Measurements from ENCODE around the gene ZDHHC13.
A peak's percentile ranks its signal among the peaks of the same experiment; 100 is the strongest.

The ZDHHC13 gene

GRCh38 chr11:19209617-19210370, 92.8 kb downstream of the ZDHHC13 start:
- Histone ChIP-seq H4K8ac (ENCODE audit: low read depth, low read length) (no peak overlapping the region), H3K9ac (ENCODE audit: low read length) (no peak overlapping the region), H2BK12ac (ENCODE audit: low read length) (no peak overlapping the region), H3K4me3 (ENCODE audit: low read depth, low read length) (no peak overlapping the region), H3K9me3 (ENCODE audit: insufficient read depth, low read depth, low read length) (no peaks in the 10 kb centered on the region), H4K91ac (ENCODE audit: low read depth, low read length) (no peak overlapping the region), H3K18ac (ENCODE audit: low read length) (no peak overlapping the region), H3K23ac (ENCODE audit: low read length) (no peak overlapping the region), H3K27ac (ENCODE audit: low read depth, low read length) (no peak overlapping the region), H4K12ac (ENCODE audit: low read depth, low read length) (no peak overlapping the region), H3K79me1 (ENCODE audit: low read length) (no peaks in the 10 kb centered on the region), H3K4me2 (ENCODE audit: low read length) (no peak overlapping the region), H2BK120ac (ENCODE audit: insufficient read depth, low read length, poor library complexity) (no peak overlapping the region), H2BK5ac (ENCODE audit: low read depth, low read length, poor library complexity) (no peak overlapping the region), H2AFZ (ENCODE audit: insufficient read depth, low read length, poor library complexity) (no peak overlapping the region), H3K27me3 (ENCODE audit: insufficient read depth, low read length) (no peaks in the 10 kb centered on the region), H3K36me3 (ENCODE audit: control insufficient read depth in 1 of 2, insufficient read depth in 2 of 2, low read length in 2 of 2) (no peaks in the 10 kb centered on the region), H3K4me1 (ENCODE audit: control insufficient read depth in 1 of 2, insufficient read depth in 2 of 2, low read length in 2 of 2) (no peaks in the 10 kb centered on the region), H3K79me2 (ENCODE audit: control insufficient read depth, insufficient read depth, low read length, poor library complexity) (no peaks in the 10 kb centered on the region), H2AK5ac (ENCODE audit: low read length) (no peak overlapping the region), H3K14ac (ENCODE audit: low read length) (no peak overlapping the region), H3K4ac (ENCODE audit: low read depth, low read length) (no peak overlapping the region)
- WGBS (ENCODE audit: extremely low coverage, insufficient coverage, insufficient read length): no CpG with 5 or more reads among the region's 4 CpGs
- DNase-seq: peak in 1 of 2 donors; percentile 24

DNA sequence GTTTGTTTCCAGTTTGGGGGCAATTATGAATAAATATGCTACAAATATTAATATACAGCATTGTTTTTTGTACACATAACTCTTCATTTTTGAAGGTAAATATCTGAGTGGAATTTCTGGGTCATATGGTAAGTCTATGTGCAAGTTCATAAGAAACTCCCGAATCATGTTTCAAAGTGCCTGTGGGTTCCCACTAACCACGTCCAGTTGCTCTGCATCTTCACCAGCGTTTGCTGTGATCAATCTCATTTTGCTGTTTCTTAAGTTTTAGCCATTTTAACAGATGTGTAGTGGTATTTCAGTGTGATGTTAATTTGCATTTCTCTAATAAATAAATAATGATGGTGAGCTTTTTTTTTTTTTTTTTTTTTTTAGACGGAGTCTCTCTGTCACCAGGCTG, 99.1 kb downstream of the ZDHHC13 start:
- Histone ChIP-seq H2AK5ac (ENCODE audit: low read length) (no peak overlapping the region), H3K36me3 (ENCODE audit: control insufficient read depth in 1 of 2, insufficient read depth in 2 of 2, low read length in 2 of 2) (no peaks in the 10 kb centered on the region), H3K4me1 (ENCODE audit: control insufficient read depth in 1 of 2, insufficient read depth in 2 of 2, low read length in 2 of 2) (no peaks in the 10 kb centered on the region), H3K79me1 (ENCODE audit: low read length) (no peaks in the 10 kb centered on the region), H2BK5ac (ENCODE audit: low read depth, low read length, poor library complexity) (no peak overlapping the region), H2AFZ (ENCODE audit: insufficient read depth, low read length, poor library complexity) (no peak overlapping the region), H3K14ac (ENCODE audit: low read length) (no peak overlapping the region), H4K91ac (ENCODE audit: low read depth, low read length) (no peak overlapping the region), H3K18ac (ENCODE audit: low read length) (no peak overlapping the region), H3K4me3 (ENCODE audit: low read depth, low read length) (no peak overlapping the region), H4K12ac (ENCODE audit: low read depth, low read length) (no peak overlapping the region), H3K79me2 (ENCODE audit: control insufficient read depth, insufficient read depth, low read length, poor library complexity) (no peaks in the 10 kb centered on the region), H2BK12ac (ENCODE audit: low read length) (no peak overlapping the region), H3K4me2 (ENCODE audit: low read length) (no peak overlapping the region), H3K23ac (ENCODE audit: low read length) (no peak overlapping the region), H3K9me3 (ENCODE audit: insufficient read depth, low read depth, low read length) (no peaks in the 10 kb centered on the region), H3K27ac (ENCODE audit: low read depth, low read length) (no peak overlapping the region), H3K4ac (ENCODE audit: low read depth, low read length) (no peak overlapping the region), H2BK120ac (ENCODE audit: insufficient read depth, low read length, poor library complexity) (no peak overlapping the region), H3K27me3 (ENCODE audit: insufficient read depth, low read length) (no peaks in the 10 kb centered on the region), H4K8ac (ENCODE audit: low read depth, low read length) (no peak overlapping the region), H3K9ac (ENCODE audit: low read length) (no peak overlapping the region)
- DNase-seq: no peak
- no CpG with 5 or more reads among the region's 4 CpGs for WGBS (ENCODE audit: extremely low coverage, insufficient coverage, insufficient read length)

- H2BK5ac ChIP-seq (ENCODE audit: low read depth, low read length, poor library complexity): no peak overlapping the region
- no peak overlapping the region for H3K9ac ChIP-seq (ENCODE audit: low read length)
- H3K36me3 ChIP-seq (ENCODE audit: control insufficient read depth in 1 of 2, insufficient read depth in 2 of 2, low read length in 2 of 2): no peaks in the 10 kb centered on the region
- peaks cover 0 to 5% of the 10 kb centered on the region in 2 experiments for H3K4me1 ChIP-seq (ENCODE audit: control insufficient read depth in 1 of 2, insufficient read depth in 2 of 2, low read length in 2 of 2)
- no peak overlapping the region for H2AFZ ChIP-seq (ENCODE audit: insufficient read depth, low read length, poor library complexity)
- DNase-seq: peak in 1 of 2 donors; percentile 63
- H3K23ac ChIP-seq (ENCODE audit: low read length): no peak overlapping the region
- WGBS (ENCODE audit: extremely low coverage, insufficient coverage, insufficient read length): no CpG with 5 or more reads among the region's 3 CpGs
- no peaks in the 10 kb centered on the region for H3K9me3 ChIP-seq (ENCODE audit: insufficient read depth, low read depth, low read length)
- H2BK120ac ChIP-seq (ENCODE audit: insufficient read depth, low read length, poor library complexity): no peak overlapping the region
- H3K27ac ChIP-seq (ENCODE audit: low read depth, low read length): no peak overlapping the region
- no peaks in the 10 kb centered on the region for H3K27me3 ChIP-seq (ENCODE audit: insufficient read depth, low read length)
- H4K12ac ChIP-seq (ENCODE audit: low read depth, low read length): no peak overlapping the region
- H3K18ac ChIP-seq (ENCODE audit: low read length): no peak overlapping the region
- no peak overlapping the region for H2AK5ac ChIP-seq (ENCODE audit: low read length)
- no peak overlapping the region for H4K91ac ChIP-seq (ENCODE audit: low read depth, low read length)
- H3K4me2 ChIP-seq (ENCODE audit: low read length): no peak overlapping the region
- no peaks in the 10 kb centered on the region for H3K79me2 ChIP-seq (ENCODE audit: control insufficient read depth, insufficient read depth, low read length, poor library complexity)
- no peaks in the 10 kb centered on the region for H3K79me1 ChIP-seq (ENCODE audit: low read length)
- H3K4ac ChIP-seq (ENCODE audit: low read depth, low read length): no peak overlapping the region
- no peak overlapping the region for H3K14ac ChIP-seq (ENCODE audit: low read length)
- no peak overlapping the region for H4K8ac ChIP-seq (ENCODE audit: low read depth, low read length)
- H3K4me3 ChIP-seq (ENCODE audit: low read depth, low read length): no peak overlapping the region
- H2BK12ac ChIP-seq (ENCODE audit: low read length): no peak overlapping the region
Observed at GRCh38 chr11:19216709-19217374, 99.9 kb downstream of the ZDHHC13 start.

DNA sequence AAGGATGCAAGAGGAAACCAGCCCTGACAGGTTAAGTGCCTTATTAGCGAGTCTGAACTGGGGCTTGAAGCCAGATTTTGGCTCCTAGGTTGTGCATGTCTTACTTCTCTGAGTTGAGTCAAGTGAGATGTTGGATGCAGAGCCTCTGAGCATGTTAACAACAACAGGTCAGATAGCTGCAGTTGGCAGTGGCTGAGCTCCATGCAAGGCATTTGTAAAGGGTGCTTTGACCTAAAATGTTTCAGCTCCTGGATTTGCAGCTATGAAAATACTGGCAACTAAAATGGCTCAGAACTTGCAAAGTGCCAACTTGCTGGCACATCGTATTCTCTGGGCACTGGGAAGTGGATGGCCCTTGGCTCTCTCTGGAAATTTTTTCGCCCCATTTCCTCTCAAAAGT, 101.2 kb downstream of the ZDHHC13 start:
- Histone ChIP-seq H3K4me2 (ENCODE audit: low read length) (no peak overlapping the region), H2AFZ (ENCODE audit: insufficient read depth, low read length, poor library complexity) (no peak overlapping the region), H4K8ac (ENCODE audit: low read depth, low read length) (no peak overlapping the region), H2BK12ac (ENCODE audit: low read length) (no peak overlapping the region), H3K18ac (ENCODE audit: low read length) (no peak overlapping the region), H3K4me1 (ENCODE audit: control insufficient read depth in 1 of 2, insufficient read depth in 2 of 2, low read length in 2 of 2) (peaks cover 0 to 5% of the 10 kb centered on the region in 2 experiments), H3K27ac (ENCODE audit: low read depth, low read length) (no peak overlapping the region), H3K23ac (ENCODE audit: low read length) (no peak overlapping the region), H2BK5ac (ENCODE audit: low read depth, low read length, poor library complexity) (no peak overlapping the region), H3K9me3 (ENCODE audit: insufficient read depth, low read depth, low read length) (peaks cover 3% of the 10 kb centered on the region), H2BK120ac (ENCODE audit: insufficient read depth, low read length, poor library complexity) (no peak overlapping the region), H3K36me3 (ENCODE audit: control insufficient read depth in 1 of 2, insufficient read depth in 2 of 2, low read length in 2 of 2) (peaks cover 0 to 2% of the 10 kb centered on the region in 2 experiments), H3K4ac (ENCODE audit: low read depth, low read length) (no peak overlapping the region), H3K9ac (ENCODE audit: low read length) (no peak overlapping the region), H3K14ac (ENCODE audit: low read length) (no peak overlapping the region), H4K91ac (ENCODE audit: low read depth, low read length) (no peak overlapping the region), H3K79me1 (ENCODE audit: low read length) (no peaks in the 10 kb centered on the region), H4K12ac (ENCODE audit: low read depth, low read length) (no peak overlapping the region), H3K4me3 (ENCODE audit: low read depth, low read length) (no peak overlapping the region), H3K27me3 (ENCODE audit: insufficient read depth, low read length) (no peaks in the 10 kb centered on the region), H2AK5ac (ENCODE audit: low read length) (no peak overlapping the region), H3K79me2 (ENCODE audit: control insufficient read depth, insufficient read depth, low read length, poor library complexity) (no peaks in the 10 kb centered on the region)
- no peak for DNase-seq
- WGBS (ENCODE audit: extremely low coverage, insufficient coverage, insufficient read length): no CpG with 5 or more reads among the region's 3 CpGs
